K562 (cell line): ENCODE results near the gene CMSS1. TPM values are rescaled to one million over a fixed set of nuclear protein-coding genes. Genes with fewer than 3 reads are reported as not detected.

Experiments
- ATAC-seq: fragments of 200-7000 bp; cut with Tn5 transposase; 3 replicates; pipeline ENCODE4 v1.9.1; 2020; ENCODE audit warnings: moderate library complexity
- BruUV-seq: library from RNA; stranded (reverse); fragments of 400-500 nt; replicated peaks from 2 replicates; lab custom pipeline; 2021; lab: Mats Ljungman, UMichigan
- CTCF ChIA-PET: fragments of 300-600 bp; formaldehyde crosslinking; extraction: SDS; loops from one replicate; lab custom pipeline; 2021; ENCODE audit warnings: low intra/inter-chr PET ratio; lab: Yijun Ruan, JAX
- POLR2A ChIA-PET: fragments of 300-600, 350-650 bp; sonication (Branson Sonifier 250); formaldehyde crosslinking; extraction: SDS; loops from one replicate; lab custom pipeline; 2021; ENCODE audit warnings: antibody characterized with exemption, inconsistent platforms; lab: Yijun Ruan, JAX
- DNase-seq, 4 experiments: peaks; one replicate each; pipeline versions ENCODE4 v3.0.0 to v3.0.0-alpha.2; 2011 to 2018; ENCODE audit warnings: low spot score in 3 of 4, mixed read lengths in 3 of 4; ENCODE audit errors: extremely low read depth in 1 of 4
- FAIRE-seq: peaks from 2 replicates; lab custom pipeline; 2011; peaks lifted over from hg19 to GRCh38; lab: Jason Lieb, UNC
- H2AFZ ChIP-seq: 2 replicates; pipeline ENCODE4 v1.6.0; 2011; ENCODE audit warnings: low read depth, low read length, control low read depth, inconsistent platforms
- H3K27ac ChIP-seq: fragments of 200-600 bp; 3 replicates; pipeline ENCODE4 v1.8.0; 2011; ENCODE audit warnings: low read depth, mild to moderate bottlenecking, control low read depth, inconsistent platforms, low read length, moderate library complexity, mixed read lengths; ENCODE audit errors: extremely low read depth
- H3K27me3 ChIP-seq, 2 experiments: fragments of 300-600 bp in 1 of 2; 2 replicates in 1 of 2; 3 replicates in 1 of 2; pipeline versions ENCODE4 v1.6.0 to v1.8.0; 2011; ENCODE audit warnings: inconsistent platforms in 2 of 2, low read length in 2 of 2, mild to moderate bottlenecking in 1 of 2, mixed read lengths in 1 of 2, moderate library complexity in 1 of 2; ENCODE audit not compliant: control insufficient read depth in 2 of 2, insufficient read depth in 2 of 2
- H3K36me3 ChIP-seq: fragments of 300-600 bp; 3 replicates; pipeline ENCODE4 v1.8.0; 2011; ENCODE audit warnings: mild to moderate bottlenecking, low read length, inconsistent platforms; ENCODE audit not compliant: control insufficient read depth, insufficient read depth
- H3K4me1 ChIP-seq, 2 experiments: fragments of 200-600 bp in 1 of 2; replicated peaks in 1 of 2; 2 replicates in 1 of 2; 3 replicates in 1 of 2; pipeline versions ENCODE4 v1.5.1 to v1.8.0; 2011; ENCODE audit warnings: inconsistent platforms in 2 of 2, low read length in 2 of 2, mild to moderate bottlenecking in 1 of 2, mixed read lengths in 1 of 2, moderate library complexity in 1 of 2; ENCODE audit not compliant: control insufficient read depth in 2 of 2, insufficient read depth in 2 of 2
- H3K4me2 ChIP-seq: 2 replicates; pipeline ENCODE4 v1.6.1; 2011; ENCODE audit warnings: low read length, control low read depth, inconsistent platforms, mixed read lengths; ENCODE audit not compliant: insufficient read depth
- H3K4me3 ChIP-seq: fragments of 200-600 bp; sonication (generic), shearing (Covaris generic); 2 replicates; pipeline ENCODE4 v1.5.1; 2016; ENCODE audit warnings: control low read depth, inconsistent platforms
- H3K79me2 ChIP-seq: fragments of 200-600 bp; 3 replicates; pipeline ENCODE4 v1.8.0; 2011; ENCODE audit warnings: low read length, inconsistent platforms; ENCODE audit not compliant: control insufficient read depth, insufficient read depth
- H3K9ac ChIP-seq, 2 experiments: 2 replicates each; pipeline versions ENCODE4 v1.6.0 to v1.6.1; 2011; ENCODE audit warnings: low read depth in 2 of 2, low read length in 2 of 2, control low read depth in 1 of 2, inconsistent platforms in 1 of 2, mild to moderate bottlenecking in 1 of 2, mixed read lengths in 1 of 2; ENCODE audit not compliant: insufficient read depth in 1 of 2
- H3K9me1 ChIP-seq: one replicate; pipeline ENCODE4 v1.6.0; 2011; ENCODE audit warnings: inconsistent platforms, mild to moderate bottlenecking, low read length, moderate library complexity; ENCODE audit not compliant: control insufficient read depth, insufficient read depth
- H3K9me3 ChIP-seq: replicated peaks from 2 replicates; pipeline ENCODE4 v1.5.1; 2011; ENCODE audit warnings: low read depth, low read length, inconsistent platforms; ENCODE audit not compliant: control insufficient read depth, insufficient read depth
- H4K20me1 ChIP-seq: replicated peaks from 2 replicates; pipeline ENCODE4 v1.6.1; 2011; ENCODE audit warnings: low read length, inconsistent platforms, mixed read lengths; ENCODE audit not compliant: control insufficient read depth, insufficient read depth
- BCL6 ChIP-seq: fragments of 250-450 bp; sonication (Bioruptor Pico); IDR thresholded peaks from 2 replicates; pipeline ENCODE4 v1.4.0; 2020
- BRD9 ChIP-seq: fragments of 450-650 bp; IDR thresholded peaks from 2 replicates; pipeline ENCODE4 v1.6.1; 2018; ENCODE audit warnings: low read depth; ENCODE audit not compliant: partially characterized antibody
- IRF9 ChIP-seq: fragments of 450-650 bp; IDR thresholded peaks from 2 replicates; pipeline ENCODE4 v1.6.1; 2016; ENCODE audit warnings: missing biosample characterization, missing genetic modification characterization
- SMAD4 ChIP-seq: fragments of 250-450 bp; sonication (Bioruptor Pico); conservative IDR thresholded peaks from 2 replicates; pipeline ENCODE4 v1.8.0; 2021; ENCODE audit warnings: inconsistent platforms, mild to moderate bottlenecking, moderate library complexity
- UBTF ChIP-seq, 2 experiments: IDR thresholded peaks; 2 replicates each; pipeline ENCODE4 v1.6.1; 2012; ENCODE audit warnings: improper control_type of control experiment in 2 of 2, low read depth in 2 of 2, low read length in 2 of 2, borderline replicate concordance in 1 of 2
- WGBS: fragments of 100-300 bp; shearing (Covaris generic); methylation state at CpG from one replicate; pipeline ENCODE4 v1.1.6; 2016; ENCODE audit warnings: low coverage, mixed read lengths; ENCODE audit not compliant: insufficient coverage; ENCODE audit errors: missing lambda C conversion rate; 5-methylcytosine and 5-hydroxymethylcytosine counted together
- in situ Hi-C: fragments of 300-500 bp; cut with MboI; formaldehyde crosslinking; loops from 4 replicates; pipeline ENCODE4 v1.15.0; 2018; ENCODE audit warnings: inconsistent platforms, mixed read lengths
- intact Hi-C: fragments of 100-400 bp; cut with micrococcal nuclease; formaldehyde crosslinking; loops from 2 replicates; pipeline ENCODE4 v1.14.2; 2022
- polyA plus RNA-seq, 8 experiments: library from polyadenylated mRNA; depleted of rRNA in 4 of 8; stranded (reverse) in 5 of 8; unstranded in 3 of 8; fragments of >200 nt; fragmentation: Nextera tagmentation in 2 of 8; fragmentation: Illumina TruSeq in 1 of 8; extraction: Ambion mirVana in 2 of 8; extraction: Trizol in 1 of 8; gene quantifications; 2 replicates each; pipeline versions ENCODE4 v1.2.1 to v1.2.3, GENCODE V29; 2011 to 2014; ENCODE audit warnings: inconsistent platforms in 1 of 8, missing spikeins in 1 of 8
- total RNA-seq, 7 experiments: library from RNA; depleted of rRNA in 6 of 7; stranded (reverse); fragments of >200 nt in 6 of 7; fragmentation: Illumina TruSeq in 2 of 7; extraction: Trizol in 2 of 7; gene quantifications; 2 replicates each; pipeline versions ENCODE4 v1.2.1 to v1.2.3, GENCODE V29; 2011 to 2021; ENCODE audit warnings: low replicate concordance in 1 of 7
- TF ChIP-seq, protein P1 (sequence below): fragments of 250-450 bp; sonication (Bioruptor Pico); IDR thresholded peaks from 2 replicates; pipeline ENCODE4 v1.5.1; 2021; ENCODE audit warnings: mild to moderate bottlenecking

Gene CMSS1
- total and polyA plus RNA-seq, 9 of the 15 experiments (the other 6 are each of a cell fraction or from before 2014, with no cell fraction given): 46.9 to 109 (median 72.3) TPM

GRCh38 chr3:99954914-99955644, 137.4 kb downstream of the CMSS1 start (continued):
- no peak for TF ChIP-seq UBTF (IDR thresholded peaks at IDR 0.05; ENCODE audit: borderline replicate concordance in 1 of 2, low read depth in 2 of 2, low read length in 2 of 2)
- no peak for TF ChIP-seq SMAD4 (CRISPR knock-in tag)
- no peak for TF ChIP-seq BRD9

- Histone ChIP-seq H3K27ac (no peak overlapping the region), H3K9me3 (no peaks in the 10 kb centered on the region), H3K9me1 (peaks cover 3% of the 10 kb centered on the region), H3K4me2 (no peak overlapping the region), H3K4me1 (peaks cover 0 to 9% of the 10 kb centered on the region in 2 experiments; a peak in 2 of 5 replicates), H3K4me3 (no peak overlapping the region)
- ATAC-seq: no peak
- DNase-seq: no peak
- intact Hi-C loops (no loop called here), in situ Hi-C loops (no loop called here)
- POLR2A ChIA-PET: interaction anchor here (0.6 kb wide), 1 partner anchor 459 kb away, joined by 3 read pairs; no protein-coding TSS in a partner anchor
- no peak for FAIRE-seq
- TF ChIP-seq IRF9 (tag): no peak
- no peak for TF ChIP-seq BCL6
- TF ChIP-seq, protein P1, sequence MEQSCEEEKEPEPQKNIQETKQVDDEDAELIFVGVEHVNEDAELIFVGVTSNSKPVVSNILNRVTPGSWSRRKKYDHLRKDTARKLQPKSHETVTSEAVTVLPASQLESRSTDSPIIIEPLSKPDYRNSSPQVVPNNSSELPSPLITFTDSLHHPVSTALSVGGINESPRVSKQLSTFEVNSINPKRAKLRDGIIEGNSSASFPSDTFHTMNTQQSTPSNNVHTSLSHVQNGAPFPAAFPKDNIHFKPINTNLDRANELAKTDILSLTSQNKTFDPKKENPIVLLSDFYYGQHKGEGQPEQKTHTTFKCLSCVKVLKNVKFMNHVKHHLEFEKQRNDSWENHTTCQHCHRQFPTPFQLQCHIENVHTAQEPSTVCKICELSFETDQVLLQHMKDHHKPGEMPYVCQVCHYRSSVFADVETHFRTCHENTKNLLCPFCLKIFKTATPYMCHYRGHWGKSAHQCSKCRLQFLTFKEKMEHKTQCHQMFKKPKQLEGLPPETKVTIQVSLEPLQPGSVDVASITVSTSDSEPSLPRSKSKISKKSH (CRISPR knock-in tag): no peak
- TF ChIP-seq, all 486 proteins: peak for 0
- 79% methylated on average over 9 of the region's 10 CpGs for WGBS
- H3K27me3 ChIP-seq: no peaks in the 10 kb centered on the region
- no peaks in the 10 kb centered on the region for H3K36me3 ChIP-seq
- CTCF ChIA-PET: no interaction called here
- H4K20me1 ChIP-seq: 0 out of 2 replicates have a peak, but pooled peaks cover 8% of the 10 kb centered on the region
- no peak overlapping the region for H2AFZ ChIP-seq
- no TSS peak for BruUV-seq
- no peak overlapping the region for H3K9ac ChIP-seq
- peaks cover 3% of the 10 kb centered on the region; the same call in 2 of the 3 replicates for H3K79me2 ChIP-seq
Observed at GRCh38 chr3:99955773-99956562, 138.3 kb downstream of the CMSS1 start.
